Suppressor macrophage (primary cell): Measurements from ENCODE around the gene MFNG.
A peak's percentile ranks its signal among the peaks of the same experiment; 100 is the strongest.

ENCODE experiments used
- DNase-seq, 4 experiments: peaks; one replicate each; pipeline ENCODE4 v3.0.0-alpha.2; 2020 to 2022

Gene MFNG

DNA sequence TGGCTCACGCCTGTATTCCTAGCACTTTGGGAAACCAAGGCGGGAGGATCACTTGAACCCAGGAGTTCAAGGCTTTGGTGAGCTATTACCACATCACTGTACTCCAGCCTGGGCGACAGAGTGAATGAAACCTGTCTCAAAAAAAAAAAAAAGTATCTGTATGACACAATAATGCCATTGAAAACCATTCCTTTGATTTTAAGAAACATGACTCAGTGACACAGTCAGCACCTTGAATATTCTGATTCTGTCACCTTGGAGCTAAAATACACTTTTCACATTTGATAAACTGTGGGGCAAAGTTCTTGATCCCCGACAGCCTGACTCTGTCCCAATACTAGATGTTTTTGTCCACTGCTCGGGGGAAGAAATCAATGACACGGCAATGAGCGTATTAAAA is 42.2 kb downstream of the MFNG start:
- no peak for DNase-seq

DNA sequence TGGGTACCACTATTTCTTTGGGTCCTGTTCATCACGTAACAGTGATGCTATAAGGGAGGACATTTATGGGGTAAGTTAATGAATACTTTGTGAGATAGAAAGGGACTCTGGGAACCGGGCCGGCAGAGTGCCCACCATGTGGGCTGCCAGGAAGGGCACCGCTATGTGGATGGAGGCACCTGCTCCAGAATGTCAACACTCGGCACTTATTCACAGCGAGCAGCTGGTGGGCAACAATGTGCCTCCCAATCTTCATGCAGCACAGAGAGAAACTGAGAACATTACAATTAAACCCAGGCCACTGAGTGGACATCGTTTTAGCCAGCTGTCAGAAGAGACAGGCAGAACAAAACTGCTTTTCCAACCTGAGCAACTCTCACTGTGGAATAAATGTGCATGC is 43.1 kb downstream of the MFNG start:
- DNase-seq, result no peak

DNA sequence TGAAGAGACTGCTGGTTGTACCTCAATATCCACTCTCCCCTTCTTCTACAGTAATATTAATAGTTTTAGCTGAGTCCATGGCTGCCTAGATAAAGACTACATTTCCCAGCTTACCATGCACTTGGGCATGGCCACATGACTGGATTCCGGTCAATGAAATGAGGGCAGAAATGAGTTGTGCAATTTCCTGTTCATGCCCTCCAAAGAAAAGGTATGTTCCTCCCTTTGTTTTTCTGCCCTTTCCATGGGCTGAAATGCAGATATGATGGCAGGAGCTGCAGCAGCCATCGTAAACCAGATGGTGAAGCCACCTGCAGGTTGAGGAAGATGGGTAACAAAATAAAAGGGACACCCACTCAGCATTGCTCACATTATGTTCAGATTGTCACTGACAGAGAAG is 43.6 kb downstream of the MFNG start:
- peak in 3 of 4 experiments; percentile 49 to 55 (median 51) for DNase-seq

DNA sequence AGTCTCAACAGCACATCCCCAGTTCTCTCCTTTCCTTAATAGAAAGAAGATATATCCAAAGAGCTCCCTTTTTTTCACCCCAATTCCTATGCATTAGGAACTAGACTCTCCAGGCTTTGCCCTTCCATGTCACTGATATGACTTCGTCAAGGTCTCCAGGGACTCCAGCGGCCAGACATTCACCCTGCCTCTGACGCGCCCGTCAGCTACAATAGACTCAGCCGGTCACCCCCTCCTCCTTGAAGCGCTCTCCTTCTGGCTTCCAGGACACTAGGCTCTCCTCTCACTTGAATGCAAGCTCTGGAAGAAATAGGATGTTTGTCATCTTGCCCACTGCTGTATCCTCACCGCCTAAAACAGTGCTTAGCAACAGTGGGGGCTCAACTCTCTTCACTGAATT is 44.0 kb downstream of the MFNG start:
- DNase-seq, result no peak

DNA sequence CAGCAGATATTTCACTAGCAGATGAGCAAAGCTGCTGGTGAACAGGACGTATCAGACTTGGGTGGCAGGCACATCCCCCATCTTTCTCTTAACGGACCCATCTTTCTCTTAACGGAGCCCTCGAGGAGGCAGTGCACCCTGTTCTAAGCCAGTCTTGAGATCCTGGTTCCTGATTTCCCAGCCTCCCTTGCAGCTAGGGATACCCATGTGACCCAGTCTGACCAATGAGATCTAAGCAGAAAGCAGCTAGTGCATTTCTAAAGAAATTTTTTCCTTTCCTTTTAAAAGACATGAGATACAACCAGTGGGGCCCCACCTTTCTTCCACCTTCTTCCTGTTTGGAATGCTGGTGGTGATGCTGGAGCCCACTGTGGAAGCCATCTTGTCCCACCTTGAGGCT is 45.3 kb downstream of the MFNG start:
- no peak for DNase-seq

DNA sequence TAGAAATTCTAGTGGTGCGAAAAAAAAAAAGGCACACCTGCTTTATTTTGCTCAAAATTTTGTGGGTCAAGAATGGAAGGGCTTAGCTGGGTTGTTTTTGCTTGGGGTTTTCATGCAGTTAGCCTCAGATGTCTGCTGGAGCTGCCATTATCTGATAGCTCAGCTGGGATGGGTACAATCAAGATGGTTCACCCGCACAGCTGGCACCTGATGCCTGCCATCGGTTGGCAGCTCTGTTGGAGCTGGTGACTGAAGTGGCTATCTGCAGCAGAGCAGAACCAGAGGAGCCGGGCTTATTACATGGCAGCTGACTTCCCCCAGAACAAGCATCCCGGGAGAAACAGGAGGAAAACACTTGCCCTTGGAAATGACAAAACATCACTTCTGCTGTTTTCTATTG is 46.8 kb downstream of the MFNG start:
- no peak for DNase-seq

DNA sequence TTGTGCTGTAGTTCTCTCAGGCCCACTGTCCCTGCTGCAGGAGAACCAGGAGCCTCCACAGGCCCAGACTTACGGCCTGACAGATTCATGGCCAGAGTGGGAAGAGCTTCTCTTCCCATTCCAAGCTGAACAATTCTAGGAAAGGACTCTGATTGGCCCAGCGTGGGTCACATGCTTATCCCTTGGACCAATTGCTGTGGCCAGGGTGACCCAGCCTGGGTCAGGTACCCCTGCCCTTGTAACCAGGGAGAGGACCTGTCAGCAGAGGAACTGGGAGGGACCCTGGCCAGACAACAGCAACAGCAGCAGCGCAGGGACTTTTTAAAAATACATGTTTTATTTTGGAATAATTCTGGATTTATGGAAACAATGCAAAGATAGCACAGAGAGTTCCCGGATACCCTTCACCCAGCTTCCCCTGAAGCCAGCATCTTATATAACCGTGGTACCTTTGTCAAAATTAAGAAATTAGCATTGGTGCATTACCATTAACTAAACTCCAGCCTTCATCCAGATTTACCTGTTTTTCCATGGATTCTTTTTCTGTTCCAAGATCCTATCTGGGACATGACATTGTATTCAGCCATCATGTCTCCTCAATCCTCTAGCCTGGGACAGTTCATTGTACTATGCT is 50.1 kb downstream of the MFNG start:
- no peak for DNase-seq

DNA sequence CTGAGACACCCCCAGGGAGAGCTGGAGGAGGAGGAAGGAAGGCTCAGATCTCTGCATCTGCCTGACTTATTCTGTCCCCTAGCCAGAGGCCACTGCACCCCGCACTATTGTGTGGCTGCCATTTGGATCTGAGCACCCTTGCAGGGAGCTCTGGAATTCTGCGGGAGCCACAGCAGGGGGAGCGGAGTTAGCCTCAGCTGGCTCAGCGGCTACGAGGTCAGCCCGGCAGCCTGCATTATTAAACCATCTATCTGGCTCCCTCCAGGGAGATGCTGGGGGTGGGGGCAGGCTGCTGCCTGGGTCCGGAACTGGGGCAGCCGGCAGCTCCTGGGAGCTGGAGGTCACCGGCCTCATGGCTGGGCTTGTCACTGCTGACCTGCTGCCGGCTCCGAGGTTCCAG is 52.4 kb downstream of the MFNG start:
- DNase-seq, result no peak

DNA sequence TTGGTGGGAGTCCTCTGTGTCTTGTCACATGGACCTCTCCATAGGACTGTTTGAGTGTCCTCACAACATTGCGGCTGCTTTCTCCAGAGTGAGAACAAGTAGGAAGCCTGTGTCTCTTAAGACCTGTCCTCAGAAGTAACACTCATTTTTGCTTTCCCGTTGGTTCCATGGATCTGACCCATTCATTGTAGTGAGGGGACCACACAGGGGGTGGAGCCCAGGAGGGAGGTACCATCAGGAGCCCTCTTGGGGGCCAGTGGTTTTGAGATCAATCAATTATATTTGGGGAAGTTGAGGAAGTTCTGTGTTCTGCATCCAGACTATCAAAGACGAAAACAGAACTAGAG is 53.5 kb downstream of the MFNG start:
- no peak for DNase-seq

DNA sequence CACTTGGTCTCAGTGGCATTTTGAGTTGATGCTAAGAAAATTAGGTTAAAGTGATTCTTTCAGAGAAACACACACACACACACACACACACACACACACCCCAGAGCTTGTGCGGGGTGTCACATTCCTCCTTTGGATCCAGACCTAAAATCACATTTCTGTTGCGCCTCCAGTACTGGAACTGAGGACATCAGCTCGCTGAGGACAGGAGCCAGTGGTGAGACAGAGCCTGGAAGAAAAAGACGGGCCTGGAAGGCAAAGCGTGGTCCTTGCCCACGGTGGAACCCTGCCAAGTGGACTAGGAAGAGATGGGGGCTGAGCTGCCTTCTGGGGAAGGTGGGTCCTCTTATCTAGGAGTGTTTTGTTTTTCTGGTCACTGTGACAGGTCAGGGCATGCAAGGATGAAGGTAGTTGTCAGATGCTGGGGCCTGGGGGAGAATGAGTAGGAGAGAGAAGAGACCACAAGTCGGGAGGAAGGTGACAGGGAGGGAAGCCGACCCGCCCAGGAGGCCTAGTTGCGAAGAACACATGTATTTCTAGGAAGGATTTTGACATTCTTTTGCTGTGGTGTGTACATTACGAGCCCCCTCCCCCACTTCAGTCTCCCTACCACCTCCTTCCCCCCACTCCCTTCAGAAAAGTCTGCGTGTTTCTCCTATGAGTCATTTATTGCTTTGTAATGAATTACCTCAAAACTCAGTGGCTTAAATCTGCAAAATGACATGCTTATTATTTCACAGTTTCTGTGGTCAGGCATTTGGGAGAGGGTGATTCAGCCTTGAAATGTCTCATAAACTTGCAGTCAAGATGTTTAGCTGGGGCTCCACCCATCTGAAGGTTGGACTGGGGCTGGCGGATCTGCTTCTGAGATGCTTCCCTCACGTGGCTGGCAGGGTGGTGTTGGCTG is 54.1 kb downstream of the MFNG start:
- DNase-seq, result peak in 3 of 4 experiments; percentile 45 to 69 (median 49)

DNA sequence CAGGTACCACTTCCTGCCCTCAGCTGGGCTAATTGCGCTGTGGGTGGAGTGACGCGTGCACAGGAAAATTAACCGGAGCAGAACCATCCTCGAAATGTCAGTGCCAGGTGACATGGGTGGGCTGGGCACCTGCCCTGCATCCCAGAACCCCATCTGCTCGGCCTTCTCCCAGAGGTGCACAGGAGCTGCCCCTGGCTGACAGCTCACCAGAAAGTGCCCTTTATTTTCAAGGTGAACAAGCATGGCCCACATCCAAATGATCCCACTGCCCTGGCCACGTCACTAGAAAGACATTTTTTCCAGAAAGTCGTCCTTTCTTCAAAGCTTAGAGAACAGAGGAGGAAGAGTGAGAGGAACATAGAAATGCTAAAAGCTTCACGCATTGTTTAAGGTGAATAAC is 54.8 kb downstream of the MFNG start:
- DNase-seq, result no peak

DNA sequence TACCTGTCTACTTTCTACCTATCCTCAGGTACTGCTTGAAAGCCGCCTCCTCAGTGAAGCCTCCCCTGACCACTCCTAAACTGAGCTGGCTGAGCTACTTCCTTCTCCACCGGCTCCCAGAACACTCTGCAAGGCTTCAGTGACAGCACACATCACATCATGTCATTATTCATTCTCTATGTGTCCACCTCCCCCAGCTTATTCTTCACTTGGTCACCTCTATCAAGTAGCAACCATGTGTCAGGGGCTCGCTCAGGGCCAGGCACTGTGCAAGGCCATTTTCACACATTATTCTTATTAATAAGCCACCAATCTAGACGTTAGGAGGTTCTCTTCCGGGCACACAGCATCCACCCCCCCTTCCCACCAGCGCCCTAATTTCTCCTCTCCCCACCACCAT is 55.2 kb downstream of the MFNG start:
- no peak for DNase-seq

DNA sequence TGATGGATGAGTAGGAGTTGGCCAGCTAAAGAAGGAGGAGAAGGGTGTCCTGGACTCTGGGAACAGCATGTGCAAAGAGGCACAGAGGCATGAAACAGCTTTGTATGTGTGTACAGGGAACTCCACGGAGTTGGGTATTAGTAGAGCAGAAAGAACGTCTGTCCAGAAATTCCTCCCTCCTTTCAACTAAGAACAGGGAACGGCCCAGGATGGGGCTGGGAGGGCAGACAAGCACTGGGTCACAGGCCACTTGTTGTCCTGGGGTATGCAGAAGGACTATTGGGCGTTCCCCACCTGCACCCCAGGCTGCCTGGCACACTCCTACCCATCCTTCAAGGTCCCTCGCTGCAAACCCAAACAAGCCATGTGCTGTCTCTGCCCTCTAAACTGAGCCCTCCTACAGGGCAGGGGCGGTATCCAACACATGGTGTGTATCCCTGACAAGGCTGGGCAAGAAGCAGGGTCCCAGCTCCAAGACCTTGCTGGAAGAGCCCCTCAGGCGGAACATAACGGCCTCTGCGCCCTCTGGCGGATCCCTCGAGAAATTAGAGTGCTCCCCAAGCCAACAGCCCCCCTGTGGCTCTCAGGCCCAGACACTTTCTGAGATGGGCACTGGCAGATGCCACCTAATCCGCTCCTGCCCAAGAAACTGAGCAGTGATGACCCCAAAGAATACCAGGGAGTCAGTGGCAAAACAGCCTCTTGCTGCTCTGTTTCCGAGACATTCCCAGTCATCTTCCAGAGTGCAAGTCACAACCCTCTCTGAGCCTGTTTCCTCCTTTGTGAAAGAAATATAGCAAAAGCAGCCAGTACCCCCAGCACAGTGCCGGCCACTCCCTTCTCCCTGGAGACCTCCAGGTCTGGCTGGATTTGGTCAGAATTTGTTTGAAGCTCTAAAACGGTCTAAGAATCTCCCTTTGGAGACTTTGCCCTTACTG is 57.3 kb downstream of the MFNG start:
- peak; percentile 54 to 82 (median 71) for DNase-seq

DNA sequence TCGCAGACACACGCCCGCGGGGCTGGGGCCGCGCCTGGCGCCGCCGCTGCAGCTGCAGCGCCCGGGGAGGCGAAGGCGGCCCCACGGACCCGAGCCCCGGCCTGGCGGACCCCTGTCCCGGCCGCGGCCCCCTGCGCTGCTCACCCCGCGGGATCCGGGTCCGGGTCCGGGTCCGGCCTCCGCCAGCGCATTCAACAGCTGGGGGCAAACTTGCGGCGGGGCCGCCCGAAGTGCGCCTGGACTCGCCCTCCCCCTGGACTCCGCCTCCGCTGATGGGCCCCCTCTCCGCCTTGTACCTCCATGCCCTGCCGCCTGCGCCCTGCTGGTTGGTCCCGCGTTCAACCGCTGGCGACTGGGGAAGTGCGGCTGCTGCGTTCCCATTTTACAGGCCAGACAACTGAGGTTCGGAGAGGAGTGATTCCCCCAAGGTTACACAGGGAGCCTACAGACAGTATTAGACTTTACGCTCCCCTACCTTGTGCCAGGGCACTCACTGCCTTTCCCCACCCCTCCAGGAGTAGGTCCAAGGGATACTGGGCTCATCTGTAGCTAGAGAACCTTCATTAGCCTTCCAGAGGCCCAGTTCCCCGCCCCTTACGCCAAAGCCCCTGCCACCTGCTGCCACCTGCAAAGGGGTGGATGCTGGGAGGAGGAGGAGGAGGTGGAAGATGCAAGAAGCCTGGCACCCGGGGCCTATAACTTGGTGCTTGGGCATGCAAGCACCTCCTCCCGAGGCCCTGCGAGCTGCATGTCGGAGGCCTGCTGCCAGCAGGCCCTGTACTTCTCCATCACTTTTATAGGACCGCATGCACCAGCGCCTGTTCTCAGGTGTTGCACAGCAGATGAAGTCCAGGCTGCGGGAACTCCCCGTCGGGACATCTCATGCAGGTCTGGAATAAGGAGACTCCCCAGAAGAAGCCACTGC is 58.2 kb downstream of the MFNG start:
- DNase-seq, result no peak

DNA sequence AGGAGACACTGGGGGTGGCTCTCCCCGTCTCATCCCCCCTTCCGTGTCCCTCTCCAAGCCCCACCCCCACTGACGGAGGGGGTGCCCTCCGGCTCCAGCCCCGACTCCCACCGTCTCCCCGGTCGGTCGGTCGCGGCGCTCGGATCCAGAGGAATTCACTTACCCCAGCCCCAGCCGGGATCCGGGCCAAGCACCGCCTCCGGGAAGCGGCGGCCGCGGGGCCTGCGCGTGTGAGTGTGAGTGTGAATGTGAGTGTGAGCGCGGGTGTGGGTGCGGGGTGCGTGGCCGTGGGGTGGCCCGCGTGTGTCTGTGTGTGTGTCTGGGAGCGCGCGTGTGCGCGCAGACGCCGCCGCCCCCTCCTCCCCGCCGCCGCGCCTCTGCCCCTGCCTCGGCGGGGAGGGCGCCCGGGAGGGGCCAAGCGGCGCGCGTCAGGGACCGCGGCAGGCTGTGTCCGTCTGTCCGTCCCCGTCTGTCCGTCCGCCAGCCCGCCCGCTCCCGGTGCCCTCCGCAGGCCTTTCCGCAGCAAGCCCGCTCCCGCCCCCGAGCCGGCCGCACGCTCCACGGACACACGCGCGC is 59.0 kb downstream of the MFNG start, which contains the start of gene ELFN2:
Gene ELFN2 (minus strand): TSS at position 345 of the 576 bp plus-strand sequence. CDS start 51,945 bp downstream, outside the sequence.
- DNase-seq, result peak in 2 of 4 experiments; percentile 35 to 58

DNA sequence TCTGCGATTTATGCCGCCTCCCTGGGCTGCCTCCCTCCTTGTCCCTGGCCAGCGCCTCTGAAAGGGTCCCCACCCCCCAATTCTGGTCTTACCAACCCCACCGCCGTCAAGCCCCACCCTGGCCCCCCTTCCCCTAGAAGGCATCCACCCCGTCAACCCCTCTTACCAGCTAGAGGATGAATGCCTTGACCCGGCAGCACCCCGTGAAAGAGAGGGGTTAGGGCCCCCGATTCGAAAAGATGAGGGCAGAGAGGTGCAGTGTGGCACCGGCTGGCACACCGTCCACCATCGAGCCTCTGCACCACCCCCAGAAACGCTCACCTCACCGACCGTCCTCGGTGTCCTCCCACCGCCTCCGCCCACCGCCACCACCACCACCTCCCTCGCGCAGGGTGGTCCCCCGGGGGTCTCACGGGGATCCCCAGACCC is 59.5 kb downstream of the MFNG start:
- no peak for DNase-seq

DNA sequence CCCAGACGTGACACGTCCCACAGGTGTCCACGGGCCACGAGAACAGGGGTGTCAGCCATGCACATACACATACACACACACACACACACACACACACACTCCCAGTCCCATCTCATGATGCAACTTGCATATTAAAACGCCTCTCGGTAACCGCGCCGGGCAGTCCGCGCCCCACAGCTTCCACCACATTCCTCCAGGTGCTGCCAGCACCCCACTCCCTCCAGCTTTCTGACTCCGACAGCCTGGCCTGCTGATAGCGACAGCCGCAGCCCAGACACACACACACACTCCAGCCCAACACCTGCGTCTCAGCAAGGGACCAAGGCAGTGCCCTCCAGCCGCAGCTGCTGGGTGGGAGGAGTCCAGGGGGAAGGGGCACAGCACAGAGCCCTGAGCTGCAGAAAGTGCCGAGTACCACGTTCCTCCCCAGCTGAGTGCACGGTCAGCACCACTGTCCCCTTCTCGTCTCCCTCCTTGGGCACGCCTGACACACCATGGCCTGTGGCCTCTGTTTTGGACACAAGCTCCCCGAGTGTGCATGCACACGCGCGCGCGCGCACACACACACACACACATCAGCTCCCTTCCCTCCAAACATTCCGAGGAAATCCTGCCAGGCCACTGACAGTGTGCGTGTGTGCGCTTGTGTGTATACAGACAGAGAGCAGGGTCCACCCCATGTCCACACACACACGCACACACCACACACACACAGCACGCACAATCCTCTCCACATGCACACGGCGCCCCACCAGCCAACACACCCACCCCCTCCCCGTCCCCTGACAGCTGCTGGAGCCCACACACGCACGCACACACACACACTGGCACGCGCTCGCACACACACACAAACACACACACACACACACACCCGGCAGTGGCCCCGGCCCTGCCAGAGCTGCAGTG is 60.1 kb downstream of the MFNG start:
- no peak for DNase-seq

DNA sequence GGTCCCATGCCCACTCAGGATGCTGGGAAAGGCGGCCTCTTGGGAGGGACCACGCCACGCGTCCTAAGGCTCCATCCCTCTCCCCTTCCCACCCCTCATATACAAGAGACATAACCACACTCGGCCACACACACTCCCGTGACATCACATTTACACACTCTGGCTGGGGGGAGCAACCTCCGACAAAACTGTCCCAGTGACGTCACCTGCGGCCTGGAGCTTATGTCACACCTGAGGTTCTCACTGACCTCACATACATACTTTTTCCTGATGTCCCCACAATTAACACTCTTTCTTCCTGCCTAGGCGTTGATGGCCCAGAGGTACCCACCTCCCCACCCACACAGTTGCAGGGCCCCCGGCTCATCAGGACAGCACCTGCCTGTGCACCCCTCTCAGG is 60.8 kb downstream of the MFNG start:
- no peak for DNase-seq

DNA sequence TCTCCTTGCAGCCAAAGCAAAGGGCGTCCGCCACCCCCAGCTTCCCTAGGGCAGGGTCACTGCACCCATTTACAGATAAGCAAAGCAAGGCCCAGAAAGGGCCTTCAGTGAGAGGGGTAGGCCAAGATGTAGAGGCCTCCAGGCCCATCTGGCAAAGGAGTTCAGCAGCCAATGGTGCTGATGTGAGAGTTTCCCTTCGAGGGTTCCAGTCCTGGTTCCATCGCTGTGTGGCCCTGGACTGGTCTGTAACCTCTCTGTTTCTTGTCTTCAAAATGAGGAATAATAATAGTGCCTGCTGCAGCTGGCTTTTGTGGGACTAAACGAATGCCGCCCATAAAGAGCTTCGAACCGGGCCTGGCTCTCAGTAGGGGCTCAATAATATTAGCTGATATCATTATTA is 62.9 kb downstream of the MFNG start:
- no peak for DNase-seq

DNA sequence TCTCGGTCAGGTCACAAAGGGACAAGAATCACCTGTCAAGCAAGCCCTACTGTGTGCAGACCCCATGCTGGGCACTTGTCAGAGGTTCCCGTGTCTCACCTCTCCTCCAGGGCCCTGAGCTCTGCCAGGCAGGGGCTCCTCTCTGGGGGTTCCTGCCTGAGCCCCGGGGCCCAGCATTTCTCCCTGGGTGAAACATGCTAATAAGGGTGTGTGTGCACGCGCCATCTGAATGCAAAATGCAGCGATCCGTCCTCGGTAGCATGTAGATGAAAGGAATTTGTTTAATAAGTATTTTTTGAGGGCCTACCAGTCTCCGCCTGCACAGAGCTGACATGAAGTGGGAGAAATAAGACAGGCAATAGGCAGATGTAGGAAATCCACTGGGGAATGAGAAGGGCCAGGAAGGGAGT is 64.7 kb downstream of the MFNG start:
- no peak for DNase-seq
